GM19035 (cell line): ENCODE results near the gene CHD9NB.
"Not testable (repeated sequence)": the region's sequence is repeated elsewhere in the genome, so short reads cannot be mapped to it uniquely, and the experiment has no call there.

Experiments used
- ATAC-seq: cut with Tn5 transposase; IDR thresholded peaks from one replicate; pipeline ENCODE4 v1.9.1; 2021; ENCODE audit not compliant: unreplicated experiment

CHD9NB gene

DNA sequence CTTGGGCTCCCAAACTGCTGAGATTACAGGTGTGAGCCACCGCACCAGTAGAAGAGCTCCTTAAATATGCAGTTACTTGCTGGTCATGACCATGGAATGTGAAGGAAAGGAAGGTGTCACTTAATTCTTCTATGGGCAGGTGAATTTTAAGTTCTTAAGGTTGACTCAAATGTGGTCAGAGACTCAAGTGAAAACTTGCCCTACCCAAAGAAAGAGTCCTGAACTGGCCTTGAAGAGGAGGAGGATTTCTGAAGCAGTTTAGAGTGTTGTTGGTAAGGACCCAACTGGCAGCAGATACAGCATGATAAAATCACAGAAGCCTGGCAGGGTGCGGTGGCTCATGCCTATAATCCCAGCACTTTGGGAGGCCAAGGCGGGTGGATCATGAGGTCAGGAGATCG lies 31.4 kb upstream of the CHD9NB start:
- ATAC-seq = no peak

DNA sequence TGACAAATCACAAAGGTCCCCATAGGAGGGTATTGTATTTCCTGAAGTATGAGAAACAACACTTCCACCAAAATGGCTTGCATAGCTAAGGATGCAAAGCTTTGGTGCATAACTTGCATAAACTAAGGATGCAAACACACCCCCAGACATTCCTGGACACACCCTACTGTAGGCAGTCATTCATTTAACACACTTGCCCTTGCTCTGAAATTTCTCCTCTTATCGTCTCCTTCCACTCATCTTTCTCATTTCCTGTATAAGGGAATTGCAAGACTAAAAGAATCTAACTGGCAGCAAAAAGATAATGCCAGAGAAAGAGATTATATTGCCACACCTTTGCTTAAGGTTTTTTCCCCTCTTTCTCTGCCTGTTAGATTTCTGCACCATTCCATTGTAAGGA lies 30.4 kb upstream of the CHD9NB start:
- no peak for ATAC-seq

DNA sequence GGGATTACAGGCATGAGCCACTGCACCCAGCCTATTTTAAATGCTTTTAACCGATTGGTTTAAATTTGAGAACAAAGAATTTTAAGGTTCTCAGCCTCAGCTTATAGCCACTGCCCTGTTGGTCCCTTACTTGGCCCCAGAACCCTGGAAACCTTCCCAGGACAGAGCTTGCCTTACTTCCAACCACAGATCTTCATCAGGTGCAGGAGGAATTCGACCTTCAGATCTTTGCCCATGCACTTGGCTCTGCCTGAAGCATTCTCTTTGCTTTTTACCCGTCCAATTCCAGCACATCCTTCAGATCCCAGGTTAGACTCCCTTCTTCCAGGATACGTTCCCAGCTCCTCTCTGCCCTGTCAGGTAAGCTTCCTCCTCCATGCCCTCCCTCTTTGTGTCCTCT lies 29.8 kb upstream of the CHD9NB start:
- no peak for ATAC-seq

DNA sequence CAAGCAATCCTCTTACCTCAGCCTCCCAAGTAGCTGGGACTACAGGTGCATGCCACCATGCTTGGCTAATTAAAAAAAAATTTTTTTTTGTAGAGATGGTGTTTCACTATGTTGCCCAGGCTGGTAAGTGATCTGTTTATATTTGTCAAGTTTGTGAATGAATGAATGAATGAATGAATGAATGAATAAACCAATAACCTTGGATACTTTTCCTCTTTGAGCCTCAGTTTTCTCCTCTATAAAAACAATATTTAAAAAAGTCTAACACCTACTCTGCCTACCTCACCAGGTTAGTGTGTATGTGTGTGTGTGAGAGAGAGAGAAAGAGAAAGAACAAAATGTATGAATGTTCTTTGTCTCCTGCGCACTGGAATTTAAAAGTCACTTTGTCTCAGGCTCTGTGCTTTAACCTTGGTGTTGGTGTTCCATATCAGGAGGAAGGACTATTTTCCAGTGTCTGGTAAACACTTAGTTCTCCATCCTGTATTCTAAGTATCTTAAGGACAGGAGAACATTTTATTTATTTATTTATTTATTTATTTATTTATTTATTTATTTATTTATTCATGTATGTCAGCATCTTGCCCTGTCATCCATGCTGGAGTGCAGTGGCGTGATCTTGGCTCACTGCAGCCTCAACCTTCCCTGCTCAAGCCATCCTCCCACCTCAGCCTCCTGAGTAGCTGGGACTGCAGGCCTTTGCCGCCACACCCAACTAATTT lies 29.1 kb upstream of the CHD9NB start:
- ATAC-seq = no peak

DNA sequence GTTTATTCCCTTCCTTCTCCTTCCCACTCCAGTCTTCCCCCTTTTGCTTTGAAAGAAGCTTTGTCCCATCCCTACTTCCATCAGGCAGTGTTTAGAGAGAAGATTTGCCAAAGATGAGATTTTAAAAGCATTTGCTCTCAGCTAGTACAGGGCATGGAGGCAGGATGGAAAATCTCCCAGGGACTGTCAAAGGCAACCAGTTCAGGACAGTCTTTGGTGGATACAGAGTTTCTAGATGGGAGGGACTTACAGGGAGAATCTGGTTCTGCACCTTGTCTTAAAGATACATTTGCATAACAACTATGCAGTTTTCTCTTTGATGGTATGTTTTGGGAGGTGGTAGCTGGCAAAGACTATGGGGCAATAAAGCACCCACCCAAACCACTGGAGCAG lies 28.3 kb upstream of the CHD9NB start:
- no peak for ATAC-seq

DNA sequence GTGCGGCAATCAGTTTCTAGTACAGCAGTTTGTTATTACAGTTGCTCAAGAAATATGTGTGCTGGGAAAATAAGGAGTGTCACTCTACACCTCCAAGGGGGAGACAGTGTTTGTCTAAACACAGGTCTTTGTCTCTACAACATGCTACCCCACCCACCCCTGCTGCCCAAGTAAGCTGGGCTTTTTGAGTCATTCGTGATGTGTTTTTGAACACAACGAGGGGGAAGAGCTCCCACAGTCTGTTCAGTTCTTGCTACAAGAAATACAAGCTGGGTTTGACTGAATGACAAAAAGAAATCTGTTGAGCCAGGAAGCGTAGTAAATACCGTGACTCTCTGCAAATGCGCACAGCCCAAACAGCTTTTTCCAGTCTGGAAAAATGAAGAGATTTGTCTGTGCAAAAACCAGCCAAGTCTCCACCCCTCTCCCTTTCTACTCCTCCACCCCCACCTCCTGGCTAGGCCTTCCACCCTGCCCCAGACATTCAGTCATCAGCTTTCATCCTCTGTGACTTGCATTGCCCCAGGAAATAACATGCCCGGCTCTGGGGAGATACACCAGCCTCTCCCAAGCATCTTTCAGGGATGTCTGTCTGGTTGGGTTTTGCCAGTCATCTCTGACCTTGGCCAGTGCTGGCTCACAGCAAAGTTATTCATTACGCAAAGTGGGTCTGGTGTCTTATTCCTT lies 27.8 kb upstream of the CHD9NB start:
- no peak for ATAC-seq

DNA sequence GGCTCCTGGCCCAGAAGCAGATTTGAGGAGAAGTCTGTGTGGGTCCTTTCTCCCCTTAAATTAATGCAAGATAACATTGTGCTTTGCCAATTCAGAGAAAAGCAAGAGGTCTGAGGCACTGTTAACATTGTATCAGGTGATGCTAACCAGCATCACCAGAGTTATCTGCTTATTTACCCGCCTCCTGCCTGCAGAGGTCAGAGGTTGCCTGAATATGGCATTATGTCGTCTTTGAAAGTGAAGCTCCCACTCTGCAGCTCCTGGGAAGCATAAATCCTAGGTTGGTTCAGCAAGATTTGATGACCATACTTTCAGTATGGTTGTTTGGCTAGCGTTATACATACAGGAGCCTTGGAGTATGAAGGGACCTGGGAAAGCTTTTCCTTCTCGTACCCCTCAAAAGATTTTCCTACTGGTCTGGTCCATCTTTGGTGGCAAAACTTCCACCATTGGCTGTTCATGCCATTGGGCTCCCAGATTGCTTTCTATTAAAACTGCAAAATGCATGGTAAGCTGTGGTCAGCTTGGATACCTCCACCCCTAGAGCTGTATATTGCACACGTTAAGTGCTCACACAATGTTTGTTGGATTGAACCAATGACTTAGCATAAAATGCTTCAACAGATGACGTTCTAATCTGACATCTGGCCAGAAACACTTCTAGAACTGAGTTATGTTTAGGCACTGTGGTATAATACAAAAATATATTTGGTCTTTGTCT lies 26.2 kb upstream of the CHD9NB start:
- ATAC-seq = no peak

DNA sequence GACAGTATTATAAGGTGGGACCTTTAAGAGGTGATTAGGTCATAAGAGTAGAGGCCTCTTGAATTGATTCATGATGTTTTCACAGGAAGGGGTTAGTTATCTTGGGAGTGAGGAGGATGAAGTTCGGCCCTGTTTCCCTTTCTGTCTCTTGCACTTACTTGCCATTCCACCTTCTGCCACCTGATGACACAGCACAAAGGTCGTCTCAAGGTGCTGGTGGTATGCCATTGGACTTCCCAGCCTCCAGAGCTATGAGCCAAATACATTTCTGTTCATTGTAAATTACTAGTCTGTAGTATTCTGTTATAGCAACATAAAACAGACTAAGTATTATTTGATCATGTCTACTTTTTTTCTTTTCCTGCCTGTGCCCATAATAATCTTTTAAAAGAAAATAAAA lies 25.6 kb upstream of the CHD9NB start:
- ATAC-seq = no peak

DNA sequence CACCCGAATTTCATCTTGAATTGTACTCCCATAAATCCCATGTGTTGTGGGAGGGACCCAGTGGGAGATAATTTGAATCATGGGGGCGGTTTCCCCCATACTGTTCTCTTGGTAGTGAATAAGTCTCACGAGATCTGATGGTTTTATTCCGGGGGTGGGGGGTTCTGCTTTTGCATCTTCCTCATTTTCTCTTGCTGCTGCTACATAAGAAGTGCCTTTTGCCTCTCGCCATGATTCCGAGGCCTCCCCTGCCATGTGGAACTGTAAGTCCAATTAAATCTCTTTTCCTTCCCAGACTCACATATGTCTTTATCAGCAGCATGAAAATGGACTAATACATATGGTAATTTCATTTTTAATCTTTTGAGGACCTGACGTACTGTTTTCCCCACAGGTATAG lies 22.8 kb upstream of the CHD9NB start:
- ATAC-seq = not testable (repeated sequence)

DNA sequence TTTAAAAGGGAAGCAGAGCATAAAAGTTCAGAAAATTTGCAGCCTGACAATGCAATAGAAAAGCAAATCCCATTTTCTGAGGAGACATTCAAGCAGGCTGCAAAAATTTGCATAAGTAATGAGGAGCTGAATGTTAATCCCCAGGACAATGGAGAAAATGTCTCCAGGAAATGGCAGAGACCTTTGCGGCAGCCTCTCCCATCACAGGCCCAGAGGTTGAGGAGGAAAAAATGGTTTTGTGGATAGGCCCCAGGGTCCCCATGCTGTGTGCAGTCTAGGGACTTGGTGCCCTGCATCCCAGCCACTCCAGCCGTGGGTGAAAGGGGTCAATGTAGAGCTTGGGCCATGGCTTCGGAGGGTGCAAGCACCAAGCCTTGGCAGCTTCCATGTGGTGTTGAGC lies 21.6 kb upstream of the CHD9NB start:
- ATAC-seq = not testable (repeated sequence)

DNA sequence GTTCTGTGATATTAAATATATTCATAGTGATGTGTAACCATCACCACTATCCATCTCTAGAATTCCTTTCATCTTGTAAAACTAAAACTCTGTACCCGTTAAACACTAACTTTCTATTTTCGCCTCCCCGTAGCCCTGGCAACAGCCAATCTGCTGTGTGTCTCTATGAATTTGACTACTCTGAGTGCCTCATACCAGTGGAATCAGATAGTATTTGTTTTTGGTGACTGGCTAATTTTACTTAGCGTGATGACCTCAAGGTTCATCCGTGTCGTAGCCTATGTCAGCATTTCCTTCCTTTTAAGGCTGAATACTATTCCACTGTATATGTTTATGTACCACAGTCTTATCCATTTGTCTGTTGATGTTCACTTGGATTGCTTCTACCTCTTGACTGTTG lies 20.3 kb upstream of the CHD9NB start:
- ATAC-seq = no peak

DNA sequence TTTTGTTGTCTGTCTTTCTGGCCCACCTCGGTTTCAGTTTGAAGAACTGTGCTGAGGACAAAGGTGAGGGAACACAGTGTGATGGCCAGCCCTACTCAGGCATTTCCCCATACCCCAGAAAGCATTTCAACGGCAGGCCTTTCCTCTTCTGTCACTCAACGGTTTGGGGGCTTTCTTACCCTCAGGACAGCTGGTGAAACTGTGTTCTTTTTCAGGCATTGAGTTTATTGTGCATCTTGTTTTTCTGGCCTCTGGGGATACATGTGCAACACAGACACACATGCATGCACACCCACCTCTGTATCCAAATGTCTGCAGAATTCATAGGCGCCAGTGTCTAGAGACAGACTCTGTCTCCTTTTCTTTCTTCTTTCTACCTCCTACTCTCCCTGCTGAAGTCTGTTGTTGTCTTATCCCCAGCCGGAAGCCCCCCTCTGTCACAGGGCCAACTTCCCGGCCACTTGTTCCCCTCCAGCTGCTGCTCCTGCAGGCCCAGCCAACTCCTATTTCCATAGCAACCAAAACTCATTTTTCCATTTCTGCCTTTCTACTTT lies 19.1 kb upstream of the CHD9NB start:
- peak; percentile 57 for ATAC-seq

DNA sequence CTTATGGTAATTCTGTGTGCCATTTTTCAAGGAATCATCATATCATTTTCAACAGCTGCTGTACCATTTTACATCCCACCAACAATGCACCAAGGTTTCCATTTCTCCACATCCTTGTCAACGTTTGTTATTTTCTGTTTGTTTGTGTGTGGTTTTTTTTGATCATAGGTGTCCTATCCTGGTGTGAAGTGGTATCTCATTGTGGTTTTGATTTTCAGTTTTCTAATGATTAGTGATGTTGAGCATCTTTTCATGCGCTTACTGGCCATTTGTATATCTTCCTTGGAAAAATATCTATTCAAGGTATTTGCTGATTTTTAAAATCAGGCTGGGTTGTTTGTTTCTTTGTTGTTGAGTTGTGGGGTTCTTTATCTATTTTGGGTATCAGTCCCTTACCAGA lies 17.1 kb upstream of the CHD9NB start:
- no peak for ATAC-seq

DNA sequence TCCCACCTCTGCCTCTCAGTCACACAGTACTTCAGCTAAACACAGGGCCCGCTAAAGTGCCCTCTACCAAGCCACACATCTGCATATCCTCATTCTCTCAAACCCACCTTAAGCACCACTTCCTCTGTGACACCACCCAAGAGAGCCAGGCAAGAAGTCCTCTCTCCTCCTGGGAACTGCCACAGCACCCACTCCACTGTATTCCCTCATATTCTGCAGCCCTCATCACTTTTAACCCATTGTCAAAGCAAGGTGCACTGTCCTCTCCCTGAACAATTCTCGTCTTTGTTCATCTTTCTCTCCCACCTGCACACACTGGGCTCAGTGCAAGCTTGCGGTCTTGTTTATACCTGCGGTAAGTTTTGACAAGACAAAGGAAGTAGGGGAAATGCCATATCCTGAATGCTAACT lies 15.7 kb upstream of the CHD9NB start:
- peak; percentile 46 for ATAC-seq

DNA sequence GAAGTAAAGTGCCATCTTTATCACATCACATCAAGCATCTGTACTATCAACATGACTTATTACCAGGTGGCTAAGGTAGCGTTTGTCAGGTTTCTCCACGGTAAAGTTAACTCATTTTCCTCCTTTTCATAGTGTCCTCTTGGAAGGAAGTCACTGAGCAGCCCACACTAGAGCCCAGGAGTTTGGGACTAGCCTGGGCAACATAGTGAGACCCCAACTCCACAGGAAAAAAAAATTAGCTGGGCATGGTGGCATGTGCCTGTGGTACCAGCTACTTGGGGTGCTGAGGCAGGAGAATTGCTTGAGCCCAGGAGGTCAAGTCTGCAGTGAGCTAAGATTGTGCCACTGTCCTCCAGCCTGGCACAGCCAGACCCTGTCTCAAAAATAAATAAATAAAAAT lies 15.0 kb upstream of the CHD9NB start:
- no peak for ATAC-seq

DNA sequence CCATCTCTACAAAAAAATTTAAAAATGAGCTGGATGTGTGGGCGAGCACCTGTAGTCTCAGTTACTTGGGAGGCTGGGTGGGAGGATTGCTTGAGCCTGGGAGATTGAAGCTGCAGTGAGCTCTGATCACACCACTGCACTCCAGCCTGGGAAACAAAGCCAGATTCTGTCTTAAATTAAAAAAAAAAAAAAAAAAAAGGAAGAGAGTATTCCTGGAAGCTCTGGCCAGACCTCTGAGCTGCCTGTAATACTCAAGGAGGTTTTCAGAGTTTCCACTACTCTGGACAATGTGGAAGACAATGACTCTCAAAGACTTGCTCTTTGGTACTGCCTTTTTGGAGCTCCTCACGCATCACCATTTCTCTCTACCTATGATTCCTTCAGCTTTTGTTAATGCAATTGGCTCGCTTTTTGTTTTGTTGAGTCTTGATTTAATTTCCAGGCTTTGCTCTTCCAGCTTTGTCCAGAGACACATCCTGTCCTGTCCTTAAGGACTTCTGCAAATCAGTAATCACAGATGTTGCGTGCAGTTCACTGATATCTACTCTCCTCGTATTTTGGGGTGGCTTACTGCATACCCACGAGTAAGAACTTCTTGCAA lies 12.9 kb upstream of the CHD9NB start:
- ATAC-seq = no peak

DNA sequence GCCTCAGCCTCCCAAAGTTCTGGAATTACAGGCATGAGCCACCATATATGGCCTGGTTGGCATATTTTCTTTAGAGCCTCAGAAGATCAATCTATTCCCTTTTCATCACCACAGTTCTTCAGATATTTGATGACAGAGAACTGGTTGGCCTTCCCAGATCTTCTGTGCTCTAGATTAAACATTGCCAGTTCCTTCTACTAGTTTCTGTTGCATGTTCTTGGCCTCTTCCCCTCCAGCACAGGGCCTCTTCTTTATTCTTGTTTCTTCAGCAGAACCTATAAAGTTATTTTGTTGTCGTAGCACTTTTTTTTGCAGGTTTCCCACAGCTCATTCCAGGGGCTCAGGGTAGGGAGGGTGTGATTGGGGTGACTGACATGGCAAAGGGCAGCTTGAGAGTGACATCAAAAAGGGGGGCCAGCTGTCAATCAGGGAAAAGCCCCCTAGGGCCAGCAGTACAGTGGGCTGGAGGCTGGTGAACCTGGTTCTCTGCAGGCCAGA lies 11.4 kb upstream of the CHD9NB start:
- ATAC-seq = no peak

DNA sequence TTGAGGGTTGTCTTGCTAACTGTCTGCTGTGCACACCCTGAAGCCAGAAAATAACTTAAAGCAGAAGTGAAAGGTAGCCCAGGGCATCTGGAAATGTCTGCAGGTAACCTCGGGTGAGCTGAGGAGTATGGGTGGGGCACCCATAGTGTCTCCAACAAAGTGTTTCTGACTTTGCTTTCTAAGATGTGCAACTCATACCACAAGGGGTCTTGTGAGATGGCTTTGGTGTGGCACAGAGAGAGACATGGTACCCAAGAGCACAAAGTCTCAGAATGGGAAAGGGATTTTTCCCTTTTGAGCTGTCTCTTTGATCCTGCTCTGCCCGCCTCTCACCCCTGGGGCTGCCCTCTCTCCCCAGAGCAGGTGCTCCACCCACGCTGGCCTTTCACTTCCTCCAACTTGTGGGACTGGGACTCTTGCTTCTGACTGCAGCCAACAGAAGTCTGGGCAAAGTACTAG lies 9.0 kb upstream of the CHD9NB start:
- ATAC-seq = peak; percentile 89

DNA sequence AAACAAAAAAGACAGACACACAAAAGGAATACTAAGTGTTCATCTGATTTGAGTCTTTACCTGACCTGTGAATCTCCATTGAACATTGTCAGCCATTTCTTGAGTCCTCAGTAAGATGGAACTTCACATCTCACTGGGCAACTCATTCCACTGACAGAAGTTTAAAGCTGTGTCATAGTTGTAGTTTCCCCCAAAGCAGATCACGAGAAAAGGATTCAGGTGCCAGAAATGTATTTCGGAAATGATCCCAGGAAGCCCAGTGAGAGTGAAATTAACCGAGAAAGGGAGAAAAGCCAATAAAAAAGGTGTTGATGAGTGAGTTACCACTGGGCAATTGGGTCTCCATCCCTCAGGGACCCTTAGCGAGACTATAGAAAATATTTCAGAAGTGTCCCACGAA lies 8.6 kb upstream of the CHD9NB start:
- peak; percentile 19 for ATAC-seq

DNA sequence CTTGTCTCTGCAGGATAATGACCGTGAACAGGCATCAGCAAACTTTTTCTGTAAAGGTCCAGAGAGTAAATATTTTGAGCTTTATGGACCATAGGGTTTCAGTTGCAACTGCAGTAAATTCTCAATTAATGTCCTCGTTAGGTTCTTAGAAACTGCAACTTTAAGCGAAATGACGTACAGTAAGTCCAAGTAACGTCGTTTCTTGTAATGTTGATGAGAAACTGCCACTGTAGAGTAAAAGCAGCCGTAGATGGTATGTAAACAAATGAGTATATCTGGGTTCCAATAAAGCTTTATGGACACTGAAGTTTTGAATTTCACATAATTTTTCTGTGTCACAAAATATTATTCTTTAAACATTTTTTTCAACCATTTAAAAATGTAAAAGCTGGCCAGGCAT lies 7.0 kb upstream of the CHD9NB start:
- no peak for ATAC-seq

DNA sequence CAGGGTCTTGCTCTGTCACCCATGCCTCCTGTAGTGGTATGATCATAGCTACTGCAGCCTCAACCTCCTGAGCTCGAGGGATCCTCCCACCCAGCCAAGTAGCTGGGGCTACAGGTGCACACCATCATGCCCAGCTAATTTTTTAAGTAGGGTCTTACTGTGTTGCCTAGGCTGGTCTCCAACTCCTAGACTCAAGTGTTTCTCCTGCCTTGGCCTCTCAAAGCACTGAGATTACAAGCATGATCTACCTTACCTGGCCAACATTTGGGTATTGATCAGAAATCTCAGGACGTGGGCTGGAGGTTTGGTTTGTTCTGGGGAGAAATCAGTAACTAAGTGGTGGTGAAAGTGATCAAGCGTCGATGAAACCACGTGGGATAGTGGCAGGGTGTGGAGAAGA lies 6.2 kb upstream of the CHD9NB start:
- no peak for ATAC-seq
